SKM-1 treated with dmso at 0.1 percent for 144 hours (cell line): ENCODE data around the gene TSACC.

ENCODE experiments used
- DNase-seq: peaks from one replicate; lab custom pipeline; 2025; ENCODE audit not compliant: unreplicated experiment; lab: John Stamatoyannopoulos, UW

Gene TSACC

GRCh38 chr1:156391701-156392100, 53.4 kb downstream of the TSACC start:
- DNase-seq, result no peak

- DNase-seq, result no peak
Measured at GRCh38 chr1:156392452-156392853, 54.1 kb downstream of the TSACC start.

GRCh38 chr1:156393095-156393494, 54.8 kb downstream of the TSACC start:
- DNase-seq, result no peak

- no peak for DNase-seq
Measured at GRCh38 chr1:156394082-156394481, 55.8 kb downstream of the TSACC start.

GRCh38 chr1:156394835-156395461, 56.6 kb downstream of the TSACC start:
- DNase-seq, result peak; percentile 28
